ENCODE results near the gene LAMA5. TPM values are rescaled to one million over a fixed set of nuclear protein-coding genes. Genes with fewer than 3 reads are reported as not detected.
A peak's percentile ranks its signal among the peaks of the same experiment; 100 is the strongest.

LAMA5 gene
- total RNA-seq, 1 donor from 2014 or later = 34.5 TPM

- no peak for TF ChIP-seq CTCF (IDR thresholded peaks at IDR 0.05; ENCODE audit: unreplicated experiment)
- peaks cover 8% of the 10 kb centered on the region for H3K27me3 Mint-ChIP-seq (ENCODE audit: unreplicated experiment)
- H3K27ac Mint-ChIP-seq (ENCODE audit: unreplicated experiment) = peak overlapping the region; percentile 97
- no peaks in the 10 kb centered on the region for H3K9me3 Mint-ChIP-seq (ENCODE audit: unreplicated experiment)
- no peak for DNase-seq (ENCODE audit: low spot score)
- H3K36me3 Mint-ChIP-seq (ENCODE audit: low read depth, unreplicated experiment) = peaks cover 29% of the 10 kb centered on the region
- H3K4me3 Mint-ChIP-seq (ENCODE audit: unreplicated experiment) = no peak overlapping the region
- H3K4me1 Mint-ChIP-seq (ENCODE audit: unreplicated experiment) = peaks cover 13% of the 10 kb centered on the region
Observed at GRCh38 chr20:62286493-62287064, 80.5 kb downstream of the LAMA5 start.

DNA sequence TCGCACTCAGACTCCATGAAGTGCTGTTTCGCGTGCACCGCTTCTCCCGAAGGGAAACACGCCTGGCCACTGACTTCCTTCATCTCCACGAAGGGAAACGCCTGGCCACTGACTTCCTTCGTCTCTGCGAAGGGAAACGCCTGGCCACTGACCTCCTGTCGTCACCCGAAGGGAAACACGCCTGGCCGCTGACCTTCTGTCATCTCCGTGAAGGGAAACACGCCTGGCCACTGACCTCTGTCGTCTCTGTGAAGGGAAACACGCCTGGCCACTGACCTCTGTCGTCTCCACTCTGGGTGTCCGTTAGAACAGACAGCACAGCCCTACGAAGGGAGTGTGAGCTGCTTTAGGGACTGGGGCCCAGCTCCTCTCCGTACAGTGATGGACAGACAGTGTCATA, 81.4 kb downstream of the LAMA5 start:
- Mint-ChIP-seq H3K4me1 (ENCODE audit: unreplicated experiment) (peaks cover 13% of the 10 kb centered on the region), H3K36me3 (ENCODE audit: low read depth, unreplicated experiment) (peaks cover 30% of the 10 kb centered on the region), H3K27ac (ENCODE audit: unreplicated experiment) (peak overlapping the region; percentile 97), H3K4me3 (ENCODE audit: unreplicated experiment) (no peak overlapping the region), H3K9me3 (ENCODE audit: unreplicated experiment) (no peaks in the 10 kb centered on the region), H3K27me3 (ENCODE audit: unreplicated experiment) (peaks cover 7% of the 10 kb centered on the region)
- DNase-seq (ENCODE audit: low spot score) = peak; percentile 71
- TF ChIP-seq CTCF (IDR thresholded peaks at IDR 0.05; ENCODE audit: unreplicated experiment) = no peak

DNA sequence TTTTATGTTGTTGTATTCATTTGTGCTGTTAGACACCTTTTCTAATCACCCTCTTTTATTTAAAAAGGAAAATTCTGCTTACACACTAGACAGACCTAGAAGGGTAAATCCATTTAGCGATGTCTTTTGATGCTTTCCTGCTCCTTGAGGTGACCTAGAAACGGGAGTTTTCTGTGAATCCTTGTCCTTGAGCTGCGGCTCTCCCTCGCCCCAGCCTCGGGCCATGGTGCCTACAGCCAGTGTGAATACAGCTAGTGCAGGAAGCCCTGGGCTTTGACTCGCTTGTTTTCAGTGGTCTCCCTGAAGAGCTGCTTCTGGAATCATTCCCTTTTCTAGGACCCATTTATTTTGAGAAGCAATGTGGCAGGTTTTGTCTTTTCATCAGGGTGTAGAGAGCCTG, 82.0 kb downstream of the LAMA5 start:
- Mint-ChIP-seq H3K27ac (ENCODE audit: unreplicated experiment) (peak overlapping the region; percentile 97), H3K36me3 (ENCODE audit: low read depth, unreplicated experiment) (peaks cover 36% of the 10 kb centered on the region), H3K27me3 (ENCODE audit: unreplicated experiment) (peaks cover 7% of the 10 kb centered on the region), H3K9me3 (ENCODE audit: unreplicated experiment) (no peaks in the 10 kb centered on the region), H3K4me3 (ENCODE audit: unreplicated experiment) (no peak overlapping the region), H3K4me1 (ENCODE audit: unreplicated experiment) (peaks cover 13% of the 10 kb centered on the region)
- no peak for TF ChIP-seq CTCF (IDR thresholded peaks at IDR 0.05; ENCODE audit: unreplicated experiment)
- DNase-seq (ENCODE audit: low spot score) = no peak

DNA sequence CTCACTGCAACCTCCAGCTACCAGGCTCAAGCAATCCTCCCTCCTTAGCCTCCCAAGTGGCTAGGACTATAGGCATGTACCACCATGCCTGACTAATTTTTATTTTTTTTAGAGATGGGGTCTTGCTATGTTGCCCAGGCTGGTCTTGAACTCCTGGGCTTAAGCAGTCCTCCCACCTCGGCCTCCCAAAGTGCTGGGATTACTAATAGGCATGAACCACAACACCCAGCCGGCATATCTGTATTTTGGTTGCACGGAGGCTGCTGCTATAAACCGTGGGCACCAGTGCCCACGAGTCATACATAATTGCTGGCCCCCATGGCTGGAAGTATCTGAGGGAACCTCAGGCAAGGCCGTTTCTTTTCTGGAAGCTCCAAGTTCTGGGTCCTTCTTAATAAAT, 82.7 kb downstream of the LAMA5 start:
- Mint-ChIP-seq H3K36me3 (ENCODE audit: low read depth, unreplicated experiment) (peaks cover 38% of the 10 kb centered on the region), H3K27ac (ENCODE audit: unreplicated experiment) (peak overlapping the region; percentile 97)

More for the DNA sequence above, 82.7 kb downstream of the LAMA5 start:
- no peak overlapping the region for H3K4me3 Mint-ChIP-seq (ENCODE audit: unreplicated experiment)
- no peak for DNase-seq (ENCODE audit: low spot score)
- H3K4me1 Mint-ChIP-seq (ENCODE audit: unreplicated experiment) = peaks cover 13% of the 10 kb centered on the region
- peaks cover 7% of the 10 kb centered on the region for H3K27me3 Mint-ChIP-seq (ENCODE audit: unreplicated experiment)
- TF ChIP-seq CTCF (IDR thresholded peaks at IDR 0.05; ENCODE audit: unreplicated experiment) = no peak
- no peaks in the 10 kb centered on the region for H3K9me3 Mint-ChIP-seq (ENCODE audit: unreplicated experiment)
